Measurements from ENCODE around the gene HOXA4.
A peak's percentile ranks its signal among the peaks of the same experiment; 100 is the strongest.

The HOXA4 gene

GRCh38 chr7:27169658-27170425 is 39.3 kb upstream of the HOXA4 start:
- no peak for DNase-seq (ENCODE audit: low read depth)

DNA sequence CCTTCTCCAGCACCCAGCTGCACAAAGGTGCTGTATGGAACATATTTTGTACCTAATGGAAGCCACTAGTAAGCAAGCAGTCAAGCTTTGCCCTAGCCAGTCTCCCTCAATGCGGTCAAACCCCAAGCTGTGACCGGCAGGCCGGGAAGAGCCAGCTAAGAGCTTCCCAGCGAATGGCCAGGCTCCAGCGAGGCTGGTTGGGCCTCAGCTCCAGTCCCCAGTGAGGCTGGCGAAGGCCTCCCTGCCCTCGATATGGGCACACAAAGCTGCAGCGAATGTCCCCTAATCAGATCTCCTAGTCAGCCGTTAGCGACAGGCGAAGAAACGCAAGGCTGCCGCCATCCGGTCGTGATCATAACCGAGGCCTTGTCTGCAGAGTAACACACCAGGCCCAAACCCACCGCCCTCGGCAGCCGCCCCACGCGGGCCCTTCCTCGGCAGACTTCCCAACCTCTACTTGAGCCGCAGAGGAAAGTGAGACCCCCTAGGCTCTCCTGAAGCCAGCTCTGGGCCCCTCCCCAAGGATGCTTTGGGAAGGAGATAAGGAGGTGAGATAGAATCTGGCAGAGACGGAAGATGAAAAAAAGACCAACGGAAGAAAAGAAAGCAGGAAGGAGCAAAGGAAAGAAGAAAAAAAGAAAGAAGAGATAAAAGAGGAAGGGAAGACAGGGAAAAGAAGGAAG is 37.8 kb upstream of the HOXA4 start:
- no peak for DNase-seq (ENCODE audit: low read depth)

DNA sequence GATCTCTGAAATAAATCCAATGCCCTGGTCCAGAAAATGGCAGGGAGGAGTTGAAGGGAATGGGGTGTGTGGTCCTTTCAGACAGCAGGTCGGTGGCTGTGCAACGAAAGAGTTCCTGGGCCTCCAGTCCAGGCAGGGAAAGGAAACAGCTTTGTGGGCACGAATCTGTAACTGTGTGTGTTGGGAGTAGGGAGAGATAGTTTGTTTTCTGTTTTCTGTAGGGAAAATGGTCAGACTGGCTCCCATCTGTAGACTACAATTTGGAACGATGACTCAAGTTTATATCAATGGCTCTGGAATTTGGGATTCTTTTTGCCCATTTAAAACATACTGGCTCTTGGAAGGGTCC is 37.3 kb upstream of the HOXA4 start:
- no peak for DNase-seq (ENCODE audit: low read depth)

DNA sequence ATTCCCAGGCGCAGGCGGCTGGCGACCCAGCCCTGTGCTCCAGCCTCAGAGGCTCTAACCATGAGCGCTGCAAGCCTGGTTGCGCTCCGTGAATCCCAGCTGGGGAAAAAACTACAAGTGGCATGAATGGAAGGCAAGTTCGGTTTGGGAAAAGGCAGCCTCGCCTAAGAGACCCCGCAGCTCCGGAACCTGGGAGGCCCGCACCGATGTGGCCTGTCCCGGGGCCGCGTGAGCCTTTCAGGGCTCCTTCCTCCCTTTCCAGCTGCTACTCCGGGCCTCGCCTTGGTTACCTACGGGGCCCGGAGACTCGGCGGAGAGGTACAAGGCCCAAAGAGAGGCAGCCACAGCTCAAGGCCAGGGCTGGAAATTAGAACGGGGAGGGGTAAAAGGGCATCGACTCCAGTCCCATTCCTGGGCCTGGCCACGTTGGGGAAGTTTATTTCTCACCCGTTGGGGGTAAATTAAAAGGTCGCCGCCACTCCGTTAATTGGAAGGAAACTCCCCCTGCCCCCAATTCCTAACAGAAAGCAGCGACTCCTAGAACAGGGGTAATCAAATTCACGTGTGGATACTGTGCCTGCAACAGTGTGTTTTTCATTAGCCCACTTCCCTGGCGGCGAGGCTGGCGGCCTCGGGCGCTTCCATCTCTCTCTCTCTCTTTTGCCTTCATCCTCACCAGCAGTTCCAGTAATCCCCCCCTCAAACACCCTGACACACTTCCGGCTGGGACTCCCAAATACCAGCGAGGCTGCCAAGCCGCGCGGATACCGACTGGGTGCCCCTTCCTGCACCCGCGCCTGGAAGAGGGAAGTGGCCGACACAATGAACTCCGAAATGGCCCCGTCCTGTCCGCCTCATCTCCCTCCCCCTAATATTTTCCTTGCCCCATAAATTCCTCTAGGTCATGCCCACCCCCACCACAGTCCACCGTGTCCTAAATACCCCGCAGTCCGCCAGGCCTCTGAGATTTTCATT is 36.3 kb upstream of the HOXA4 start:
- DNase-seq (ENCODE audit: low read depth): no peak

DNA sequence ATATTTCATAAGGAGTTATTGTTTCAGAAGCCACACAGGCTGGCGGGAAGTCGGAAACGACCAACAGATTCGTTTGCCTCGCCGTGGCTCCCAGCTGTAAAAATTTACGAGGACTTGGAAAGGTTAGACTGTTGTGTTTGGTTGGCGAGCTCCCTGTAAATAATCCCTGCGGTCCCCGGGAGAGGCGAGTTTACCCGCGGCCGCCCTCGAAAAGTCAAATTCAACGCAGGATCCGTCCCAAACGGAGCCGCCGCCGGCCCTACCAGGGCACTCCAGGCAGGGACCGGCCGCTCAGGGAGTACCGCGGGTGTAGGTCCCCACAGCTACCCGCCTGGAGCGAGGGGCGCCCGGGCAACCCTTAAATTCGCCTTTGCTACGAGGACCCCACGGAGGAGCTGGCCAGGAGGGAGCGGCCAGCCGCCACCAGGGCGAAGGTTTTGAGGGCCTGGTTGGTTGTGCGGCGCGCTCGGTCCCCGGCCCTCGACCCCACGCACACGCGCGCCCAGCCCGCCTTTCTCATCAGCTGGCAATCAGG is 35.5 kb upstream of the HOXA4 start:
- no peak for DNase-seq (ENCODE audit: low read depth)

- no peak for DNase-seq (ENCODE audit: low read depth)
Measured at GRCh38 chr7:27165089-27165995, 34.8 kb upstream of the HOXA4 start, which contains the start of gene HOXA9. TSS of gene HOXA9 (minus strand) at chr7:27165537. CDS start at chr7:27165457, 80 bp downstream.

GRCh38 chr7:27164367-27165088 is 34.0 kb upstream of the HOXA4 start:
- no peak for DNase-seq (ENCODE audit: low read depth)

- no peak for DNase-seq (ENCODE audit: low read depth)
Measured at GRCh38 chr7:27164045-27164366, 33.4 kb upstream of the HOXA4 start.

GRCh38 chr7:27163288-27164044 is 32.9 kb upstream of the HOXA4 start:
- no peak for DNase-seq (ENCODE audit: low read depth)

DNA sequence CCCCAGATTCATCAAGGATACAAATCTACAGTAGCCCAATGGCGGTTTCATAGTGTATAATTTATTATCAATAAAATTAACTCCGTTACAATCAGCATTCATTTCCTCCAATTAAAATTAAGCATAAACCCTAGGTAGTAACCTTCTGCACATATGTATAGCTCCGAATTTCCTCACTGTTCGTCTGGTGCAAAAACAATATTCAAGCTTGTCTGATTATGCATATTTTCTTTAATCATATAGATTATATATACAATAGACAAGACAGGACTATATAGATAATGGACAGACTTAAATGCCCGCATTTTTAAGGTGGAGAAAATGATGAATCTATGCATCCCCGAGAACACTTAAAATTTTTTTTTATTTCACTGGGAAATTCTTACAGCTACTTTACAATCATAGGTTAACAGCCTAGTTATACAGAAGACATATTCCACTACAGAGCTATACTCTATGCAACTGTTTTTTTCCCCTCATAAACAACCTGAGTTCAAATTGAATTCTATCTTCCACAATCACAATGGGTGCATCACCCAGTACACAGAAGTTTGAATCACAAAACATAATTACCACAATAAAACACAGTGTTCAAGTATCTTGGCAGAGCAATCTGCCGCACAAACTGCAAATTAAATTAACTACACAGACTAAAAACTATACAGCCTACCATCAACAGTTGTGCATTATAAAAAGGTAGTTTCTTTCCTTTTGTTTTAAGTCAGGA is 32.2 kb upstream of the HOXA4 start:
- no peak for DNase-seq (ENCODE audit: low read depth)

GRCh38 chr7:27161721-27162560 is 31.4 kb upstream of the HOXA4 start:
- DNase-seq (ENCODE audit: low read depth): no peak

- DNase-seq (ENCODE audit: low read depth): no peak
Measured at GRCh38 chr7:27161214-27161720, 30.7 kb upstream of the HOXA4 start.

DNA sequence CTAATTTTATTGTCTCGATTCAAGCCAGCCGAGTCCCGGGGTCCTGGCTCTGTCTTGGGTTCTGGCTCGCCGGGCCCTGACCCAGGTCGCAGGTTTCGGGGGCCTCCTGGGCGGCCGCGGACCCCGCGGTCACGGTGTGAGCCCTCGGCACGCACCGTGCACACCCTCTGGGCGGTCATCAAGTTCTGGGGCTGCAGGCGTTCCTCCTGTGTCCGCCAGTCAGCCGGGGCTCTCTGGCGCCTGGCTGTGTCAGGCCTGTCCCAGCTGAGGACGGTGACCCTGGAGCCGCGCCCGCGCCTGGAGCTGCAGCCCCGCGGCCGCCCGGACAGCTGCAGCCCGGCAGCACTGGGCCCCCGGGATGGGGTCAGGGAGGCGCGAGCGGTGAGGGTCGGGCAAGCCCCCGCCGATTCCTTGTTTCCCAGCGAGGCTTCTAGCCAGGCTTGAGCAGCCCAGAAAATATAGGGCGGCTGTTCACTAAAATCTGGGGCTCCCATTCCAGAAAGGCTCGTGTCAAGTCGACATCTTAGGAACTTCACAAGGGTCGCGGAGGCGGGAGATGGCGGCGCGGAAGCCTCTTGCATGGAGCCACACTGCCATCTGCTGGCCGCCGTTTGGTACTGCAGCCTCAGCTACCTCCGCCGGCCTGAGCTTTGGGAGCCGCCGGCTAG is 30.1 kb upstream of the HOXA4 start:
- peak; percentile 81 for DNase-seq (ENCODE audit: low read depth)

GRCh38 chr7:27160145-27160545 is 29.6 kb upstream of the HOXA4 start:
- DNase-seq (ENCODE audit: low read depth): no peak

GRCh38 chr7:27159266-27160144 is 28.9 kb upstream of the HOXA4 start:
- no peak for DNase-seq (ENCODE audit: low read depth)
